OCI-LY1 (cell line): ENCODE measurements around the gene CAMTA1.

Experiments
- H2AFZ ChIP-seq: fragments of 200-600 bp; sonication (generic), shearing (Covaris generic); 2 replicates; pipeline ENCODE4 v1.6.0; 2014; ENCODE audit warnings: antibody characterized with exemption, mild to moderate bottlenecking, low read length
- H3F3A ChIP-seq: fragments of 200-600 bp; sonication (generic), shearing (Covaris generic); 2 replicates; pipeline ENCODE4 v1.6.0; 2014; ENCODE audit warnings: mild to moderate bottlenecking, antibody characterized with exemption, low read length, moderate library complexity; ENCODE audit not compliant: insufficient read depth
- H3K27ac ChIP-seq: fragments of 200-600 bp; sonication (generic); 2 replicates; pipeline ENCODE4 v1.5.1; 2014; ENCODE audit warnings: low read length, mixed run types, mild to moderate bottlenecking, low read depth; ENCODE audit not compliant: poor library complexity, severe bottlenecking
- H3K27me3 ChIP-seq: fragments of 200-600 bp; sonication (generic); 2 replicates; pipeline ENCODE4 v1.6.0; 2014; ENCODE audit warnings: antibody characterized with exemption, mild to moderate bottlenecking, low read length, moderate library complexity; ENCODE audit not compliant: insufficient read depth
- H3K36me3 ChIP-seq: fragments of 200-600 bp; sonication (generic); 2 replicates; pipeline ENCODE4 v1.6.1; 2014; ENCODE audit warnings: mild to moderate bottlenecking, antibody characterized with exemption, low read length, moderate library complexity, mixed read lengths; ENCODE audit not compliant: insufficient read depth
- H3K4me1 ChIP-seq: fragments of 200-600 bp; sonication (generic); 2 replicates; pipeline ENCODE4 v1.5.1; 2014; ENCODE audit warnings: mild to moderate bottlenecking, low read length, moderate library complexity; ENCODE audit not compliant: insufficient read depth, severe bottlenecking
- H3K4me2 ChIP-seq: fragments of 200-600 bp; sonication (generic), shearing (Covaris generic); 2 replicates; pipeline ENCODE4 v1.6.1; 2014; ENCODE audit warnings: low read length
- H3K4me3 ChIP-seq: fragments of 200-600 bp; sonication (generic); 2 replicates; pipeline ENCODE4 v1.5.1; 2014; ENCODE audit warnings: low read length, low read depth, mild to moderate bottlenecking, mixed read lengths; ENCODE audit not compliant: poor library complexity, severe bottlenecking
- H3K79me2 ChIP-seq: fragments of 200-600 bp; shearing (Covaris generic); 2 replicates; pipeline ENCODE4 v1.6.1; 2016; ENCODE audit warnings: mixed run types, low read length, mixed read lengths; ENCODE audit not compliant: insufficient read depth
- H3K9ac ChIP-seq: fragments of 200-600 bp; sonication (generic), shearing (Covaris generic); 2 replicates; pipeline ENCODE4 v1.6.1; 2014; ENCODE audit warnings: mild to moderate bottlenecking, low read length, mixed read lengths
- H3K9me2 ChIP-seq: fragments of 200-600 bp; sonication (generic), shearing (Covaris generic); 2 replicates; pipeline ENCODE4 v1.6.1; 2014; ENCODE audit warnings: low read depth, mild to moderate bottlenecking, low read length, mixed read lengths
- H3K9me3 ChIP-seq: fragments of 200-600 bp; shearing (Covaris generic); 2 replicates; pipeline ENCODE4 v1.6.1; 2014; ENCODE audit warnings: low read length, mixed read lengths
- H4K20me1 ChIP-seq: fragments of 200-600 bp; sonication (generic), shearing (Covaris generic); 2 replicates; pipeline ENCODE4 v1.6.0; 2016; ENCODE audit warnings: mild to moderate bottlenecking, low read length; ENCODE audit not compliant: insufficient read depth
- EZH2 ChIP-seq: fragments of 200-600 bp; sonication (generic), shearing (Covaris generic); IDR thresholded peaks from 2 replicates; pipeline ENCODE4 v1.8.0; 2017; ENCODE audit warnings: borderline replicate concordance, mixed run types, mild to moderate bottlenecking, antibody characterized with exemption, low read length, moderate library complexity, mixed read lengths
- TF ChIP-seq, protein P1 (sequence below): fragments of 200-600 bp; sonication (generic), shearing (Covaris generic); IDR thresholded peaks from 2 replicates; pipeline ENCODE4 v1.5.1; 2017; ENCODE audit warnings: mild to moderate bottlenecking, antibody characterized with exemption, low read length, moderate library complexity, mixed read lengths

CAMTA1 gene

DNA sequence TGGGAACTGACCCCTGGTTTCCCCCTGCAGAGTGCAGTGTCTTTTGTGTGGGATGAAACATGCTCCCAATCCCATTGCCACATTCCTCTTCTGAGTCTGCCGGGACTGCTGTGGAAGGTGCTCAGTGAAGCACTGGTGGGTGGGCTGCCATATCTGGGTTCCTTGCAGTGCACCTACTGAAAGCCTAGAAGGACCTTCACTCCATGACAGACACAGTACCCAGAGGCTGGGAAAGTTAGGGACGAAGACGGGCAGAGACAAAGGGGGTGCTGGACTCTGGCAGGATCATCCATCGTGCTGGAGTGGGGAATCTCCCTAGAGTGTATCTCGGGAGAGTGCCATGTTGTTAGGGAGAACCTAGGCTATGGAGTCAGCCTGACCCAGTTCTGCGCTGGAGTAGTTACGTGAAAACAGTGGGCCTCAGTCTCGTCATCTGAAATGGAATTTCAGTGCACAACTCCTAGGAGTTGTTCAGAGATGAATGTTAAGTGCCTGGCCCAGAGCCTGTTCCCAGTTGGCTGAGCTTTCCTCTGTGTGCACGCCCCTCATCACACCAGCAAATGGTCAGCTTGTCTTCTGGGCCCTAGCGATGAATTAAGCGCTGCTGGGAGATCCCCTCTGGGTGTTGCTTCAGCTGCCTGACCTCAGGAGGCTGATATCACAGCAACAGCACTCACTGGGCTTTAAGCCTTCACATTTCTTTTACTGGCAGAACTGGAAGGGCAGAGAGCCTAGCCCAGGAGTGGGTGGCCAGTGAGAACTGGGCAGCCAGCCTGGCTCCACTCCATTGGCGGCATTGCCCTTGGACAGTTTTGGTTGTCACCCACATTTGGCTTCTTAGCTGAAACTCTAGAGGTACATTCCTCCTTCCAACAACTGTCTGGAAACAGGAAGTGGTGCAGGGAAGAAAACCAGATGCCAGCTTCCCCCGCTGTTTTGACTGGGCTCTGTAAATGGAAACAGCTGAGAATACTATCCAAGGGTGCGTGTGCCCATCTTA is 506.0 kb downstream of the CAMTA1 start:
- Histone ChIP-seq H3K4me1 (no peaks in the 10 kb centered on the region), H3K79me2 (no peaks in the 10 kb centered on the region), H3K9me3 (no peaks in the 10 kb centered on the region), H3K27me3 (no peaks in the 10 kb centered on the region), H3K27ac (no peak overlapping the region), H4K20me1 (no peaks in the 10 kb centered on the region), H3K4me3 (no peak overlapping the region), H3K36me3 (no peaks in the 10 kb centered on the region), H3K9me2 (no peaks in the 10 kb centered on the region), H2AFZ (no peak overlapping the region), H3K4me2 (no peak overlapping the region), H3K9ac (no peak overlapping the region), H3F3A (no peaks in the 10 kb centered on the region)
- TF ChIP-seq EZH2, result no peak
- TF ChIP-seq, protein P1, sequence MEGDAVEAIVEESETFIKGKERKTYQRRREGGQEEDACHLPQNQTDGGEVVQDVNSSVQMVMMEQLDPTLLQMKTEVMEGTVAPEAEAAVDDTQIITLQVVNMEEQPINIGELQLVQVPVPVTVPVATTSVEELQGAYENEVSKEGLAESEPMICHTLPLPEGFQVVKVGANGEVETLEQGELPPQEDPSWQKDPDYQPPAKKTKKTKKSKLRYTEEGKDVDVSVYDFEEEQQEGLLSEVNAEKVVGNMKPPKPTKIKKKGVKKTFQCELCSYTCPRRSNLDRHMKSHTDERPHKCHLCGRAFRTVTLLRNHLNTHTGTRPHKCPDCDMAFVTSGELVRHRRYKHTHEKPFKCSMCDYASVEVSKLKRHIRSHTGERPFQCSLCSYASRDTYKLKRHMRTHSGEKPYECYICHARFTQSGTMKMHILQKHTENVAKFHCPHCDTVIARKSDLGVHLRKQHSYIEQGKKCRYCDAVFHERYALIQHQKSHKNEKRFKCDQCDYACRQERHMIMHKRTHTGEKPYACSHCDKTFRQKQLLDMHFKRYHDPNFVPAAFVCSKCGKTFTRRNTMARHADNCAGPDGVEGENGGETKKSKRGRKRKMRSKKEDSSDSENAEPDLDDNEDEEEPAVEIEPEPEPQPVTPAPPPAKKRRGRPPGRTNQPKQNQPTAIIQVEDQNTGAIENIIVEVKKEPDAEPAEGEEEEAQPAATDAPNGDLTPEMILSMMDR, result no peak

DNA sequence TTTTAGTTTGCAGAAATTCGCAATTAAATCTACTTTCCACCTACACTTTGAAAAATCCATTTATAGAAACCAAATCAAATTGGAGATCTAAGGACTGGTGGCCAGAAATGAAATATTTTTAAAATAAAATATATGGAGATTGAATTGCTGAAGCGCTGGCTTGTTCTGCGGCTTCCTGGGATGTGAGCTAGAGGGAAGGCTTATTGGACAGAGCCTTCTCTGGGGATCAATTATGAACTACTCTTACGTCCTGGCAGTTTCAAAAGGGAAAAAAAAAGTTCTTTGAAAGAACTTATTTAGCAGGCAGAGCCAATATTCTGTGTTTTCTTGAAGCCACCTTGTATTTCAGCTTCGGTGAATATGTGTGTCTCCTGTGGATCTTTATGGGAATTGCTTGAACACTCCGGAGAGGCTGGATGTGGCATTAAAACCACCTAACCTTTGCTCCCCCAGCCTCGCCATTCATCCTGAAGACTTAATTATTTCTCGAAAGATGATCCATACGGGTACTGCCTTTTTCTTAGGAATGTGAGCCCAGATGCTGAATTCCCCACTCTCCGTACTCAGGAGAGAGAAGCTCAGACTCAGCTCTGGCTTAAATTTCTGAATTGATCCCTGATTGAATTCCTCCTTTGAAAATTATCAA is 506.9 kb downstream of the CAMTA1 start:
- no peaks in the 10 kb centered on the region for H4K20me1 ChIP-seq
- H3K4me3 ChIP-seq, result no peak overlapping the region
- H3K4me2 ChIP-seq, result no peak overlapping the region

DNA sequence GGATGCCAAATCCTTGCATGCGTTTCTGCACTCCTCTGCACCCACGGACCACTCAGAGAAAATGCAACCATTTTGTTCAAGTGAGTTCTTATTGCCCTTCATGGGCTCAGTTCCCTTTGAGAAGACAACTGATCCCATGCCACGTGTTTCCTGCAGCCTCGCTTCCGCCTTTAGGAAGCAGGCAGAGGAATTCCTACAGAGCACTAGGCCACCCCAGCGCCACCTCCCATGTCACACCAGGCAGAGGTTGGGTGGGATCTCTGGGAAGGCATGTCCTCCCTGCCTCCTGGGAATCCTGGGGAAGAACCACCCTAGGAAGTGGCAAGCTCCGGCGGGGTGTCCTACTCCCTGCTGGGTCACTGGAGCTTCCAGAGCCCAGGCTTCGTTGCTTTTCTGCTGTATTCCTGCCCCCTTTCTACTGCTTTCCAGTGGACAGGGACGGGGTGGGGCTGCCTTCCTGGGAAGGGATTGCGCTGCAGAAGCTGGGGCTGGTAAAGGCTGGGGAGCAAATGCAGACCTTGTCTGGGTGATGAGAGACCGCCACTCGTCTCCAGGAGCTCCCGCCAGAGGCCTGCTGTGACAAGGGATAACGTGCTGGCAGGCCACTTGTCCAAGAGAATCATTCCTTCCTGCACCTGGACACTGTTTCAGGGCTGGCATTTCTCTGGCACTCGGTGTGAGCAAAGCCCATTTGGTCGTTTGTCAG is 507.6 kb downstream of the CAMTA1 start:
- no peak overlapping the region for H3K9ac ChIP-seq
- no peaks in the 10 kb centered on the region for H3K9me3 ChIP-seq
- no peaks in the 10 kb centered on the region for H3K36me3 ChIP-seq
- H3F3A ChIP-seq, result no peaks in the 10 kb centered on the region
- H3K79me2 ChIP-seq, result no peaks in the 10 kb centered on the region
- no peak overlapping the region for H3K27ac ChIP-seq
- H4K20me1 ChIP-seq, result no peaks in the 10 kb centered on the region
- H3K4me2 ChIP-seq, result no peak overlapping the region
- H3K4me3 ChIP-seq, result no peak overlapping the region
- H3K27me3 ChIP-seq, result no peaks in the 10 kb centered on the region
- H3K9me2 ChIP-seq, result no peaks in the 10 kb centered on the region
- no peaks in the 10 kb centered on the region for H3K4me1 ChIP-seq
- TF ChIP-seq, protein P1, result no peak
- no peak overlapping the region for H2AFZ ChIP-seq

More for the DNA sequence above, 506.9 kb downstream of the CAMTA1 start:
- H3K9me3 ChIP-seq, result no peaks in the 10 kb centered on the region
- H3F3A ChIP-seq, result no peaks in the 10 kb centered on the region
- H3K9me2 ChIP-seq, result no peaks in the 10 kb centered on the region
- H3K4me1 ChIP-seq, result no peaks in the 10 kb centered on the region
- no peaks in the 10 kb centered on the region for H3K36me3 ChIP-seq
- H3K27ac ChIP-seq, result no peak overlapping the region
- no peaks in the 10 kb centered on the region for H3K27me3 ChIP-seq
- no peak overlapping the region for H2AFZ ChIP-seq
- H3K9ac ChIP-seq, result no peak overlapping the region
- TF ChIP-seq, protein P1, result no peak
- TF ChIP-seq EZH2, result no peak
- H3K79me2 ChIP-seq, result no peaks in the 10 kb centered on the region
